ENCODE data around the gene PLEKHM2. TPM values are rescaled to one million over a fixed set of nuclear protein-coding genes. Genes with fewer than 3 reads are reported as not detected.

The PLEKHM2 gene
- total and polyA plus RNA-seq, 8 donors, result 22.9 to 39.6 (median 33.3) TPM

DNA sequence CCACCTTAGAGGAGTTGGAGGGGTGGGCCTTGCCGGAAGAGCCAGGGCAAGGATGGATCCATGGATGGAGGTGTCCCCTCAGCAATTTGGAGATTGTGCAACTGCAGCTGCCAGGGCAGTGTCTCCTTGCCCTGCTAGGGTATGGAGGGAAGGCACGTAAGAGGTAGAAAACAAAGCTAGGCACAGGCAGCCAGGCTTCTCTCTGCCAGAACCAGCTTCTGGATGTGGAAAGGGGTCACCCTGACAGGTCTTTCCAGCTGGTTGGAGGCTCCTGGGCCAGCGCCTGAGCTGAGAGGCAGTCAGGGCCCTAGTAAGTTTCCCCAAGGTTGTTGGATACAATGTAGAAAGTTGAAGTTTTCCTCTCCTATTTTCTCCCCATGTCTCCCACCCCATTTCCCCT lies 36.7 kb downstream of the PLEKHM2 start:
- TF ChIP-seq, protein P1, sequence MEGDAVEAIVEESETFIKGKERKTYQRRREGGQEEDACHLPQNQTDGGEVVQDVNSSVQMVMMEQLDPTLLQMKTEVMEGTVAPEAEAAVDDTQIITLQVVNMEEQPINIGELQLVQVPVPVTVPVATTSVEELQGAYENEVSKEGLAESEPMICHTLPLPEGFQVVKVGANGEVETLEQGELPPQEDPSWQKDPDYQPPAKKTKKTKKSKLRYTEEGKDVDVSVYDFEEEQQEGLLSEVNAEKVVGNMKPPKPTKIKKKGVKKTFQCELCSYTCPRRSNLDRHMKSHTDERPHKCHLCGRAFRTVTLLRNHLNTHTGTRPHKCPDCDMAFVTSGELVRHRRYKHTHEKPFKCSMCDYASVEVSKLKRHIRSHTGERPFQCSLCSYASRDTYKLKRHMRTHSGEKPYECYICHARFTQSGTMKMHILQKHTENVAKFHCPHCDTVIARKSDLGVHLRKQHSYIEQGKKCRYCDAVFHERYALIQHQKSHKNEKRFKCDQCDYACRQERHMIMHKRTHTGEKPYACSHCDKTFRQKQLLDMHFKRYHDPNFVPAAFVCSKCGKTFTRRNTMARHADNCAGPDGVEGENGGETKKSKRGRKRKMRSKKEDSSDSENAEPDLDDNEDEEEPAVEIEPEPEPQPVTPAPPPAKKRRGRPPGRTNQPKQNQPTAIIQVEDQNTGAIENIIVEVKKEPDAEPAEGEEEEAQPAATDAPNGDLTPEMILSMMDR (IDR thresholded peaks at IDR 0.05), result no peak
- 93 to 96% methylated on average over 3 of the region's 3 CpGs for WGBS, 2 donors

DNA sequence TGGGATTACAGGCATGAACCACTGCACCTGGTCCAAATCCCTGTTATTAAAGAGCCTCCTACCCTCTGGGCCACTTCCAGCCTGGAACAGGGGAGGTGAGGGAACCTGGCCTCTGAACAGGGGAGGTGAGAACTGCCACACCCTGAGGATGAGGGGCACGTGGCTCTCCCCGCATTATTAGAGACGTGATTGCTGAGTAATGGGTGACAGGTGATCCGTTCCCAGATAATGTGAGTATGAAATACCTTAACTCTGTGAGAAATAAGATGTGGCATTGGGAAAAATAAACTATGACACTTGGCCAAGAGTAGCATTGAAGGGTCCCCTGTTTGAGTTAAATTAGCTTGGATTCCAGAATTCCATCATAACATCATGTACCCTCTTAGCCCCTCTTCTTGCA lies 38.3 kb downstream of the PLEKHM2 start:
- intact Hi-C loops (cut with DNase I), result no loop called here
- FAIRE-seq (no peak), ATAC-seq (no peak), DNase-seq (no peak)
- Histone ChIP-seq H3K27ac (no peak overlapping the region), H3K36me3 (peaks cover 5 to 54% (median 19%) of the 10 kb centered on the region in 3 donors), H3K4me3 (no peak overlapping the region), H3K4me1 (no peaks in the 10 kb centered on the region), H3K9me3 (no peaks in the 10 kb centered on the region), H3K27me3 (no peaks in the 10 kb centered on the region)
- TF ChIP-seq, protein P1 (IDR thresholded peaks at IDR 0.05), result no peak
- WGBS, 2 donors, result 79 to 85% methylated on average over 4 of the region's 4 CpGs

More for the DNA sequence above, 36.7 kb downstream of the PLEKHM2 start:
- FAIRE-seq (no peak), DNase-seq (no peak), ATAC-seq (no peak)
- H3K36me3 ChIP-seq, result peaks cover 0 to 49% (median 11%) of the 10 kb centered on the region in 3 donors
- H3K4me3 ChIP-seq, result no peak overlapping the region
- no peaks in the 10 kb centered on the region for H3K4me1 ChIP-seq
- no peaks in the 10 kb centered on the region for H3K27me3 ChIP-seq
- no peaks in the 10 kb centered on the region for H3K9me3 ChIP-seq
- intact Hi-C loops (cut with DNase I), result no loop called here
- no peak overlapping the region for H3K27ac ChIP-seq

DNA sequence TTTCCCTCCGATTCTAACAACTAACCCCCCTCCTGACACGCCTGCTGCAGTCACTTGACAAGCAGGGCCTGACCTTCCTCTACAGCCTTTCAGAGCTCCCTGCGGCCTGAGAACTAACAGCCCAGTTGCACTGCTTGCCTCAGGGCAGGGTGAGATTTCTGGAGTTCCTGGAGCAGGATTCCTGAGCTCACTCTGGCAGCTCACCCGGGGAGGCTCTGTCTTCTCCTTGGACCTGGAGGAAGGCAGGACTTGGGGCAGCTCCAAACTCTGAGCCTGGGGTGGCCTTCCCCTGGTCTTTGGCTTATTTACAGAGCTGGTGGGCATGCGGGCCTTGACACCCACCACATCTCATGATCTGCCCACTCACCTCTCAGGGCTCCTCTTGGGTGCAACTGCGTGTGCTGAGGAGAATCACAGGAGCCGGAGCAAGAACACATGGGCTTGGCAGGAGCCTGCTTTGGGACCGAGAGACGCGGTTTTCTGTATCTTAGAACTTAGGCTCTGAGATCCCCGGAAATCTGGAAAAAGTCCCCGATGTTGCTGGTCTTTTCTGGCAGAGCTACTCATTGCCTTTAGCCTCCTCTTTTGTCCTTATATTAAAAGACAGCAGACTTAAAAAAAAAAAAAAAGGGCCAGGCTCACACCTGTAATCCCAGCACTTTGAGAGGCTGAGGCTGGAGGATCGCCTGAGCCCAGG lies 38.9 kb downstream of the PLEKHM2 start:
- TF ChIP-seq, protein P1 (IDR thresholded peaks at IDR 0.05), result no peak
- Histone ChIP-seq H3K4me1 (no peaks in the 10 kb centered on the region), H3K36me3 (peaks cover 6 to 59% (median 25%) of the 10 kb centered on the region in 3 donors), H3K4me3 (no peak overlapping the region), H3K9me3 (no peaks in the 10 kb centered on the region), H3K27me3 (no peaks in the 10 kb centered on the region), H3K27ac (no peak overlapping the region)
- DNase-seq, result no peak
- intact Hi-C loops (cut with DNase I), result no loop called here
- 90 to 91% methylated on average over 13 of the region's 13 CpGs for WGBS, 2 donors
- no peak for FAIRE-seq
- no peak for ATAC-seq

- Histone ChIP-seq H3K4me3 (no peak overlapping the region), H3K27ac (no peak overlapping the region), H3K36me3 (peaks cover 6 to 63% (median 28%) of the 10 kb centered on the region in 3 donors), H3K27me3 (no peaks in the 10 kb centered on the region), H3K4me1 (no peaks in the 10 kb centered on the region), H3K9me3 (no peaks in the 10 kb centered on the region)
- TF ChIP-seq, protein P1 (IDR thresholded peaks at IDR 0.05), result no peak
- intact Hi-C loops (cut with DNase I), result no loop called here
- peak in 2 of 6 donors; percentile 19 to 33 for DNase-seq
- WGBS, 2 donors, result 93 to 96% methylated on average over 19 to 20 of the region's 20 CpGs
- no peak for FAIRE-seq
- ATAC-seq, result peak in 2 of 4 donors; percentile 59 to 63
Measured at GRCh38 chr1:15723631-15724246, 39.6 kb downstream of the PLEKHM2 start.

All from pancreas (tissue), 10 donors.